Endothelial cell of umbilical vein (primary cell): ENCODE results near the gene KCNG2. TPM values are rescaled to one million over a fixed set of nuclear protein-coding genes. Genes with fewer than 3 reads are reported as not detected.

ENCODE experiments used
- BruUV-seq: library from RNA; stranded (reverse); fragments of 400-500 nt; replicated peaks from 2 replicates; lab custom pipeline; 2021; lab: Mats Ljungman, UMichigan
- CTCF ChIA-PET: fragments of 300-600, 350-600 bp; sonication (Branson Sonifier 250); formaldehyde crosslinking; loops from one replicate; lab custom pipeline; 2021; ENCODE audit warnings: antibody characterized with exemption, inconsistent platforms; lab: Charles Lee
- POLR2A ChIA-PET: fragments of 300-600, 350-600 bp; sonication (Branson Sonifier 250); formaldehyde crosslinking; loops from one replicate; lab custom pipeline; 2021; ENCODE audit warnings: antibody characterized with exemption, inconsistent platforms; lab: Charles Lee
- DNase-seq: peaks from one replicate; pipeline ENCODE4 v3.0.0-alpha.2; 2011; ENCODE audit warnings: low read depth, low spot score
- FAIRE-seq: peaks from 2 replicates; lab custom pipeline; 2011; peaks lifted over from hg19 to GRCh38; lab: Jason Lieb, UNC
- H2AFZ ChIP-seq: 2 replicates; pipeline ENCODE4 v1.6.0; 2012; ENCODE audit warnings: low read depth, low read length, control low read depth, inconsistent platforms
- H3K27ac ChIP-seq: 2 replicates; pipeline ENCODE4 v1.5.1; 2011; ENCODE audit warnings: low read depth, mild to moderate bottlenecking, control low read depth, low read length, moderate library complexity; ENCODE audit not compliant: insufficient read depth
- H3K27me3 ChIP-seq, 2 experiments: 2 replicates each; pipeline versions ENCODE4 v1.6.0 to v1.6.1; 2011; ENCODE audit warnings: low read length in 2 of 2, mixed read lengths in 1 of 2; ENCODE audit not compliant: control insufficient read depth in 2 of 2, insufficient read depth in 2 of 2
- H3K36me3 ChIP-seq, 2 experiments: 2 replicates in 1 of 2; 3 replicates in 1 of 2; pipeline ENCODE4 v1.5.1; 2011; ENCODE audit warnings: low read length in 2 of 2, mild to moderate bottlenecking in 1 of 2, moderate library complexity in 1 of 2; ENCODE audit not compliant: control insufficient read depth in 2 of 2, insufficient read depth in 2 of 2; ENCODE audit errors: extremely low read depth in 1 of 2
- H3K4me1 ChIP-seq: 3 replicates; pipeline ENCODE4 v1.5.1; 2011; ENCODE audit warnings: mild to moderate bottlenecking, low read length; ENCODE audit not compliant: control insufficient read depth, insufficient read depth; ENCODE audit errors: extremely low read depth
- H3K4me2 ChIP-seq: 2 replicates; pipeline ENCODE4 v1.6.1; 2011; ENCODE audit warnings: low read length, control low read depth, mixed read lengths; ENCODE audit not compliant: insufficient read depth
- H3K4me3 ChIP-seq, 3 experiments: fragments of 200-600 bp in 1 of 3; sonication (generic), shearing (Covaris generic) in 1 of 3; replicated peaks in 1 of 3; 2 replicates each; pipeline ENCODE4 v1.5.1; 2011 to 2016; ENCODE audit warnings: control low read depth in 3 of 3, low read length in 3 of 3, mild to moderate bottlenecking in 2 of 3, inconsistent platforms in 1 of 3, low read depth in 1 of 3, moderate library complexity in 1 of 3; ENCODE audit not compliant: insufficient read depth in 1 of 3
- H3K79me2 ChIP-seq: 2 replicates; pipeline ENCODE4 v1.6.0; 2012; ENCODE audit warnings: low read length, inconsistent platforms; ENCODE audit not compliant: control insufficient read depth, insufficient read depth
- H3K9ac ChIP-seq: replicated peaks from 2 replicates; pipeline ENCODE3; 2011; ENCODE audit warnings: low read length, control low read depth; ENCODE audit not compliant: insufficient read depth; ENCODE audit errors: extremely low read depth
- H3K9me1 ChIP-seq: replicated peaks from 3 replicates; pipeline ENCODE4 v1.6.0; 2011; ENCODE audit warnings: mild to moderate bottlenecking, low read length; ENCODE audit not compliant: control insufficient read depth, insufficient read depth; ENCODE audit errors: extremely low read depth
- H3K9me3 ChIP-seq: replicated peaks from 2 replicates; pipeline ENCODE4 v1.5.1; 2012; ENCODE audit warnings: low read length, inconsistent platforms; ENCODE audit not compliant: control insufficient read depth, insufficient read depth
- H4K20me1 ChIP-seq: replicated peaks from 2 replicates; pipeline ENCODE3; 2011; ENCODE audit warnings: mild to moderate bottlenecking, low read length; ENCODE audit not compliant: control insufficient read depth, insufficient read depth; ENCODE audit errors: extremely low read depth
- CTCF ChIP-seq, 2 donors: IDR thresholded peaks; 1 replicate in 1 of 2; 2 replicates in 1 of 2; pipeline ENCODE4 v1.5.1; 2011; ENCODE audit warnings: low read length in 2 of 2, mild to moderate bottlenecking in 2 of 2, moderate library complexity in 2 of 2, control low read depth in 1 of 2, inconsistent platforms in 1 of 2, low read depth in 1 of 2; ENCODE audit not compliant: insufficient read depth in 1 of 2; ENCODE audit errors: extremely low read depth in 1 of 2
- EZH2 ChIP-seq: IDR thresholded peaks from 2 replicates; pipeline ENCODE4 v1.6.1; 2012; ENCODE audit warnings: borderline replicate concordance, low read depth, mild to moderate bottlenecking, moderate library complexity, low read length, inconsistent platforms; ENCODE audit not compliant: severe bottlenecking
- FOS ChIP-seq: IDR thresholded peaks from 2 replicates; pipeline ENCODE4 v1.6.1; 2011; ENCODE audit warnings: mild to moderate bottlenecking, low read length, moderate library complexity, borderline replicate concordance; ENCODE audit not compliant: insufficient read depth
- GATA2 ChIP-seq: IDR thresholded peaks from 2 replicates; pipeline ENCODE4 v1.7.0; 2011; ENCODE audit warnings: low read depth, mild to moderate bottlenecking, moderate library complexity, mixed read lengths, low read length; ENCODE audit not compliant: insufficient read length, insufficient read depth
- JUN ChIP-seq: IDR thresholded peaks from 2 replicates; pipeline ENCODE4 v1.6.1; 2011; ENCODE audit warnings: borderline replicate concordance, low read depth; ENCODE audit not compliant: insufficient read length, insufficient read depth
- MAX ChIP-seq: IDR thresholded peaks from 2 replicates; pipeline ENCODE4 v1.6.1; 2011; ENCODE audit not compliant: insufficient read depth, insufficient read length
- MYC ChIP-seq: IDR thresholded peaks from one replicate; pipeline ENCODE4 v1.6.1; 2011; ENCODE audit warnings: mild to moderate bottlenecking, low read depth, low read length
- POLR2A ChIP-seq: IDR thresholded peaks from 2 replicates; pipeline ENCODE4 v1.6.1; 2012; ENCODE audit warnings: low read depth, mild to moderate bottlenecking, control low read depth, low read length
- POLR2AphosphoS5 ChIP-seq: IDR thresholded peaks from 2 replicates; pipeline ENCODE4 v1.6.1; 2012; ENCODE audit warnings: low read depth, mild to moderate bottlenecking, control low read depth, low read length, moderate library complexity; ENCODE audit not compliant: insufficient read depth
- dilution Hi-C: fragments of 300-500 bp; cut with MboI; formaldehyde crosslinking; loops from one replicate; pipeline ENCODE4 v1.15.0; 2019; ENCODE audit warnings: low sequenced_read_pairs; ENCODE audit not compliant: extremely low pct_ligation_motif_present
- intact Hi-C: fragments of 100-400 bp; cut with micrococcal nuclease; formaldehyde crosslinking; loops from one replicate; pipeline ENCODE4 v1.10.0; 2022
- polyA plus RNA-seq, 4 experiments: library from polyadenylated mRNA; depleted of rRNA in 3 of 4; stranded (reverse) in 3 of 4; unstranded in 1 of 4; fragments of >200 nt; gene quantifications; 2 replicates each; pipeline versions ENCODE4 v1.2.1 to v1.2.3, GENCODE V29; 2011 to 2012; ENCODE audit warnings: missing spikeins in 1 of 4
- total RNA-seq: library from RNA; stranded (reverse); gene quantifications from 2 replicates; pipeline ENCODE4 v1.2.3, GENCODE V29; 2021

The KCNG2 gene
- total and polyA plus RNA-seq, 2 donors (not counting 3 experiments of a cell fraction or from before 2014, with no cell fraction given): not detected

DNA sequence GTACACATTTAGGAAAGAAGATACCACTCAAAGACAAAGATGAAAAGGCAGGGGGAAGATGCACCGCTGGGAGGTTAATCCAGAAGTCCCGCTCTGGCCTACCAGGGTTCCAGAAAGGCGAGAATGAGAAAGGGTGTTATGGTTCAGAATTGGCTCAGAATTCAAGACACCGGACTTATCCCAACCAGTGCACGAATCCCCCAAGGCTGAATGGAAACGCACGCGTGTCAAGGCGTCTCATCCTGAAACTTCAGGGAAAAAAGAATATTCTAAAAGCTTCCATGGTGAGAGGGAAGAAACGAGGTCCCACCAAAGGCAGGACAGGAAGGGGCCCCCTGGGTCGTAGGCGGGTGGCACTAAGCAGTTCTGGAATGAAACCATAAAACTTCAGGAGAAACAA is 81.8 kb downstream of the KCNG2 start:
- Histone ChIP-seq H3K79me2 (no peaks in the 10 kb centered on the region), H3K9me3 (no peaks in the 10 kb centered on the region), H3K9me1 (no peaks in the 10 kb centered on the region), H3K36me3 (no peaks in the 10 kb centered on the region), H2AFZ (no peak overlapping the region), H3K4me3 (no peak overlapping the region), H3K9ac (no peak overlapping the region), H3K27ac (no peak overlapping the region), H3K27me3 (no peaks in the 10 kb centered on the region), H3K4me2 (no peak overlapping the region), H3K4me1 (no peaks in the 10 kb centered on the region), H4K20me1 (no peaks in the 10 kb centered on the region)
- no peak for FAIRE-seq
- intact Hi-C loops (no loop called here), dilution Hi-C loops (no loop called here)
- POLR2A ChIA-PET: no interaction called here
- DNase-seq: no peak
- no peak for TF ChIP-seq JUN
- no peak for TF ChIP-seq EZH2
- TF ChIP-seq MAX: no peak
- no peak for TF ChIP-seq POLR2AphosphoS5
- no peak for TF ChIP-seq GATA2
- no peak for TF ChIP-seq POLR2A
- TF ChIP-seq MYC: no peak
- no peak for TF ChIP-seq FOS
- TF ChIP-seq CTCF (IDR thresholded peaks at IDR 0.05; ENCODE audit: extremely low read depth in 1 of 2, insufficient read depth in 1 of 2, low read depth in 1 of 2, low read length in 2 of 2): no peak
- BruUV-seq: no TSS peak
- CTCF ChIA-PET: no interaction called here
